GM18505 (cell line): ENCODE measurements around the gene FBXL17.

Source experiments
- ATAC-seq: cut with Tn5 transposase; IDR thresholded peaks from one replicate; pipeline ENCODE4 v1.9.1; 2021; ENCODE audit not compliant: unreplicated experiment
- POLR2A ChIP-seq: IDR thresholded peaks from 4 replicates; pipeline ENCODE4 v1.6.1; 2011; ENCODE audit warnings: borderline replicate concordance; ENCODE audit not compliant: insufficient read depth, insufficient read length; ENCODE audit errors: extremely low read depth

FBXL17 gene

DNA sequence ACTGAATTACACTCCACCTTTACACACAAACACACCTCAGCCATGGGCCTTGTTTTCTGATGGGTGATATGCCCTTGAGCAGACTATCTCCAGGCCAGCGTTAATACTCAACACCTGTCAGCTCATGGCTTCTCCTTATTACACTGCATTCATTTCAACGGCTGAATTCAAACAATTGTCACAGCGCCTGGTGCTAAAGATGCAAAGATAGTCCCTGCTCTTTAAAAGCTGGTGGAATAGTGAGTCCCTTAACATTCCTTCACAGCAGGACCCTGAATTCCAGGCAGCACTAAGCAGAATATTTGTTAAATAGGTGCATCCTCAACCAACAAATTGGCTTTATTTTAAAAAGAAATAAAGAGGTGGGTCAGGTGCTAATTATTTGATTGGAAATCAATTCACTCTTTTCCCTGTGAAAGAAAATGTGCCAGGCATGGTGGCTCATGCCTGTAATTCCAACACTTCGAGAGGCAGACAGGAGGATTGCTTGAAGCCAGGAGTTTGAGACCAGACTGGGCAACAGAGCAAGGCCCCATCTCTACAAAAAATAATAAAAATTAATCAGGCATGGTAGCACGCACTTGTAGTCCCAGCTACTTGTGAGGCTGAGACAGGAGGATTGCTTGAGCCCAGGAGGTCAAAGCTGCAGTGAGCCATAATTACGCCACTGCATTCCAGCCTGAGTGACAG, 555.4 kb downstream of the FBXL17 start:
- no peak for TF ChIP-seq POLR2A
- ATAC-seq: no peak

DNA sequence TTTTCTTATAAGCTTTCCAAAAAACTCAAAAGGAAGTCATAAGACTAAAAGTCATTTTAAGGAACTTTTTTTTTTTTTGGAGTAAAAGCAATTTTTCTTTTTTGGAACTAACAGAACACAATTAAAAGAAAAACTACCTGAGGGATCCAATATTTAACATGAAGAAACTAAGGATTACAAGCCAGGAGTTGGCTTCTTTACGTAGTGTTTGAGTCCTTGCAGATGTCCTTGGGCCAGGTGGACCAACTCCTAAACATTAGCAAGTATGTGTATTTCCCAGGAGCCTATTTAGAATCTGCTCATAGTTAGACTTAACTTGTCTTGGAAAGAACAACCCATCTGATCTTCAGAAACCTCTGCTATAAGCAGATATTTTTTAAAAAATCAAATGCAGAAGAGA, 557.1 kb downstream of the FBXL17 start:
- no peak for ATAC-seq
- TF ChIP-seq POLR2A: no peak

DNA sequence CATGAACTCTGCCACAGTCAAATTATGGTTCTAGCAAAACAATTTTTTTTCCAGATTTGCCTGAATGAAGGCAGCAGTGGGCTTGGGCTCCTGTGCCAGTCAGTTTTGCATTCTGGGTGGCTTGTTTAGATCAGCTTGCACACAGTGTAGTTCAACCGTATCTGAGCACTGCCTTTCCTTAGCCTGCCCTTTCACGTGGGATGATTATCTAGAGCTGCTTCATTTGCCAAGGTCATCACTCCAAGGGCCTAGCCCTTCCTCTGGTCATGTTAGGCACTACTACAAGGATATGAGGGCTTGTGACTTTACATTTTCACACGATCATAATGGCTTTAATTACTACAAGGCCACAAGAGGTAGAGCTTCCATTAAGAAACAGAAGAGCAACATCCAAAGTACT, 560.6 kb downstream of the FBXL17 start:
- ATAC-seq: no peak
- TF ChIP-seq POLR2A: no peak

DNA sequence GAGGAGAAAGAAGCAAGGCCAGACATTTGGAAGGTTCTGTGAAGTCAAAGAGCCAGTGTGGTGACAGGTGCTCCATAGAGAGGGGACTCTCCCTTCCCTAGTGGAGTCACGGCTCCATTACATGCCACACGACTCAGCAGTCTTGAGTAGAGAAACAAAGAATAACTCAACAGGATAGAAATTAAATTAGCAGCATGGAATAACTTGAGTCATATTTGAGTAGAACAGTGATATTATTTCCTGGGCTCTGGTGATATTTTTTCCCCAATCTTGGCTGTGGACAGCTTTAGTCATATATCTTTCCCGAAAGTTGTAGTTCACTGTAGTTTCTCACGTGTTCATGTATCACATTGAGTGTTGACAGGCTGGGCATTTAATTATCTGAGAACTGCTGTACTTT, 561.5 kb downstream of the FBXL17 start:
- no peak for ATAC-seq
- TF ChIP-seq POLR2A: no peak

DNA sequence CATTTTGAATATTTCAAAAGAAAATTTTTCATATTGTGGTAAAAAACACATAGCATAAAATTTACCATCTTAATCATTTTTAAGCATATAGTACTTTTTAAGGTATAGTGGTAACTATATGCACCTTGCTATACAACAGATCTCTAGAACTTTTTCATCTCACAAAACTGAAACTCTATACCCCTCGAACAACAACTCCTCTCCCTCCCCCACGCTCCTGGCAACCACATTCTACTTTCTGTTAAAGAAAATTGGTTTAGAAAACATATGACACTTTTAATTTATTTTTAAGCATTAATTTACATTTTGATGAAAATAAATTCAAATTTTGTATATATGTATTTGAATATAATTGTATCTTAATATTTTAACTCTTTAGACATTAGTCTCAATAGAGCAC, 563.9 kb downstream of the FBXL17 start:
- no peak for ATAC-seq
- no peak for TF ChIP-seq POLR2A

DNA sequence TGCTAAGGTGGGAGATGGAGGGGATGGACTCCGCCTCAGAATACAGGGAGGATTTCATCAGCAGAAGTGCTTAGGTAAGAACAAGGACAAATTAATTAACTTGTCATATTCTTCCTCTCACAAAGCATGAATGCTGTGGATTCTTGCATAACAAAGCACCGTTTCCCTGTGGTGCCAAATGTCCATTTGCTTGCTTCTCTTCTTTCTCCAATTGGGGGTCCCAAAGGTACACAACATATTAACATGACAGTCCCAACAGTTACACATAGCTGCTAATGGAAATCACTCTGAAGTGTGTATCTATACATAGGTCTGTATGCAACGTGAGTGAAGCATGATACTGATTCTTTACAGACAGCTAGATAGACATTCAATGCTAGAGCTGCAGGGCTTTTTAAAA, 564.5 kb downstream of the FBXL17 start:
- no peak for ATAC-seq
- TF ChIP-seq POLR2A: no peak

DNA sequence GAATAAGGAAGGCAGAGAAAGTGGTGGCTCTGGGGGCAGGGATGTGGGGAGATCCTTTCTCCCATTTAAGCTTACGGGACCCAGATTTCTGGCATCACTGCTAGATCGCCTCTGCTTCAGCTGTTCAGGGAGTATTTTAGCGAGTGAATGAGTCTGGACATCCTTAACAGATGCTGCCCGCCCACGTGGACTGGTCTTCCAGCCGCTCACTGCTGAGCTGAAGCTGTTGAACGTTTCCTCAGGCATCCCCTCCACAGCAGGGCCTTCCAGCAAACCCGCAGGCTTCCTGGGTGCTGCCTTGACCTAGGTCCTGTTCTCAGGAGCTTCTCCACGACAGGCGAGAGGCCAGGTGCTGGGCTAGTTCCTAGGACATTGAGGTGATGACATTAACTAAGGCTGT, 566.8 kb downstream of the FBXL17 start:
- TF ChIP-seq POLR2A: no peak
- ATAC-seq: no peak

DNA sequence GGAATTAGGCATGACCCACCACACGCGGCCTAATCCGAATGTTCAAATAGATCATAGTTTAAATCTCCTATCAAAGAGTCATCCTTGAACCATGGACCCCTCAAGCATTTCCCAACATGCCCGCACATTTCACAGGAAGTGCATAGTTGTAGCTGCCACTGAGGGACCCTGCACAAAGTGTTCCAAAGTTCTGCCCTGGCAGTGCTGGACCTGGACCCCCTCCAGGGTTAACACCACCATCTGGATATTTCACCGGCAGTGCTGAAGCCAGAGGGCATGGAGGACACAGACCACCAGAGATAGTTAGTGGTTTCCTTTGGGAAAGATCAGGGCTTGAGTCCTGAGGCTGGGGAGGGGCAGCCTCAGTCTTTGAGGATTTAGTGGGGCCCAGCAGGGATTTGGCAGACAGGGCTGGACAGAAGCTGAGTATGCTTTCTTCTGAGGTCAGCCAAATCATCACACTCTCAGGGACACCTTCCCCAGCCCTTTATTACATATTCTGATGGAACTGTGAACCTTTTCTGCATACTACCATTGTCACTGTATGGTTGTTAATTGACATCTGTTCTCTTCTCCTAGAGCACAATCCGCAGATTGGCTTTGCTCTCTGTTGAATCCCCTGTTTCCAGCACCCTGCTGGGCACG, 567.6 kb downstream of the FBXL17 start:
- ATAC-seq: no peak

DNA sequence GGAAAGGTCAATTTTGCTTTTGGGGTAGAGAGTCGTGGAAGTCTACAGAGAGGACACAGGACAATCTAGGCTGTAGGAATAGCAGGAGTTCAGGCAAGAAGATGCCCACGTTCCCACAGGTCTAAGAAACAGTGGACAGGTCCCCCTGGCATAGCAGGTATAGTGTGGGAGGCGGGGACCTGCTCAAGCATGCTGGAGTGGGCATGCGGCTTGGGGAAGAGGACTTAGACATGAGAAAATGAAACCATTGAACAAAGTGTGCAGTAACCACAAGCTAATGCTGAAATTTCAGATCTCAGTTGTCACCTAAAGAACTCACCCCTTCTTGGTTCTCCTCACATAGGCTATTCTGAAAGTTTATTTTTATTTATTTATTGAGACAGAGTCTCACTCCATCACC, 568.3 kb downstream of the FBXL17 start:
- TF ChIP-seq POLR2A: no peak
- ATAC-seq: peak; percentile 77

More for the DNA sequence above, 567.6 kb downstream of the FBXL17 start:
- TF ChIP-seq POLR2A: no peak

DNA sequence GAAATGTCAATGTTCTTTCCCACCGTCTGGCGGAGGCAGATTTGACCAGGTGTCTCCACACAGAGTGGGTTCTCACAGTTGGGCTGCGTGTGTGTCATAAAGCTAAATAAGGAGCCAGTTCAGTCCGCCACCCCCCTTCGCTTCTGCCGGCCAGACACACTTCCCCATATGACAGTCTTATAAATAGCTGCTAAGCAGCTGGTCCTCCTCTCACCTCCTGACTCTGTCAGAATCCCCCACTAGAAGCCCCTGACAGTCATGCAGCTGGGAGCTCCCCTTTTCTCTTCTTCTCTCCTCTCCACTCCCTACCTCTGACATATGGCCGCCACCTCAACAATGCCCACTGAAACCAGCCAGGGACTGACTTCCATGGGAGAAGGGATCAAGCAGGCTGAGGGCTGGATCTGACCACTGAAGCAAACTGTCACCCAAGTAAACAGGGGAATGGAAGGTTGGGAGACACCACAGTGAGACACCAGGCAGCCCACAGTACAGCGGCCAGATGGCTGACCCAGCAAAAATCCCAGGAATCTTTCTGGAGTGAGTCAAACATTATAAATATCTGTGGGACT, 569.2 kb downstream of the FBXL17 start:
- peak; percentile 56 for ATAC-seq
- no peak for TF ChIP-seq POLR2A

DNA sequence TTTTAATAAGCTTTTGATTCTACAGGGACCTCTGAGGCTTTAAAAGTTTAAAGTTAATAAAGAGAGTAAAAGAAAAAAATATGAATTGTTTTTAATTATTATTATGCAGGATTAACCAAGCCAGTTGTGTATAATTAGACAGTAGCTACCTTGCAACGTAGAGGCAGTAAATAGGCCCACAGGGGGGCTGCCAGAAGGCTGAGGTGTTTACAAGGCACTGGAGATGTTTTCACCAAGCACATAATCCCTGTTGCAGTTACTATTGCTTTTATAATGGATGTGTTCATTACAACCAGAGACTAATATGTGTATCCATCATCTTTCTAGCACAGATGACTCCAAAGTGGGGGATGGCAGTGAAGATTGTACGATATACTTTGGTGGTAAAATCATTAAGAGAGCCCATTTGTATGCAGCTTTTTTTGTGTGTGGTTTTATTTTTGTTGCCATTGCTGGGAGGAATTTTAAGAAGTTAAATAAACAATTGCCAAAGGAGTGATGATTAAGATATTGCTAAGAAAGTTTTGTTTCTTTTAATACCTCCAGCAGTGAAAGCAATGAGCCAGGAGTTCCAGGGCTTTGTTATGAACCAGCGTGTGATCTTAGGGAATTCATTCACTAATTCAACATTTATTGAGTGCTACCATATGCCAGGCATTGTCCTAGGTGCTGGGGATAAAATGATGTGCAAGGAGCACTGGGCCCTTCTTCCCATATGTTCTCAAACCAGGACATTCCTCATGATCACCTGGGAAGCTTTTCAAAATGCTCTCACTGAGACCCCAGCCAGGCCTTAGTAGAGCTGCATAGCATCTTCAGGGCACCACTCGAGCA, 572.5 kb downstream of the FBXL17 start:
- ATAC-seq: no peak
- TF ChIP-seq POLR2A: no peak
